ENCODE data around the gene SLC25A45. TPM values are rescaled to one million over a fixed set of nuclear protein-coding genes. Genes with fewer than 3 reads are reported as not detected.

SLC25A45 gene
- total RNA-seq, 1 donor from 2014 or later, result 1.9 TPM

GRCh38 chr11:65356394-65356972, 26.0 kb downstream of the SLC25A45 start:
- H3K9ac ChIP-seq (ENCODE audit: low read length), result no peak overlapping the region
- Mint-ChIP-seq H3K27me3 (ENCODE audit: low read depth, unreplicated experiment) (peaks cover 26% of the 10 kb centered on the region), H3K4me3 (ENCODE audit: unreplicated experiment) (peak overlapping the region; percentile 57), H3K36me3 (ENCODE audit: low read depth, unreplicated experiment) (peaks cover 5% of the 10 kb centered on the region), H3K9me3 (ENCODE audit: unreplicated experiment) (no peaks in the 10 kb centered on the region), H3K27ac (ENCODE audit: unreplicated experiment) (peak overlapping the region; percentile 53), H3K4me1 (ENCODE audit: low read depth, unreplicated experiment) (peaks cover 8% of the 10 kb centered on the region)
- no peak overlapping the region for H3K4me2 ChIP-seq (ENCODE audit: low read length)
- FAIRE-seq (no peak), DNase-seq (ENCODE audit: low read depth) (no peak)
- peaks cover 17% of the 10 kb centered on the region for H3K27me3 ChIP-seq (ENCODE audit: insufficient read depth, low read length)
- no peak overlapping the region for H2AFZ ChIP-seq (ENCODE audit: low read depth, low read length)
- H3K36me3 ChIP-seq (ENCODE audit: insufficient read depth, low read length), result peaks cover 12% of the 10 kb centered on the region
- H3K4me3 ChIP-seq (ENCODE audit: insufficient read depth, low read depth, low read length), result no peak overlapping the region
- no peaks in the 10 kb centered on the region for H3K9me3 ChIP-seq (ENCODE audit: insufficient read depth, low read depth, low read length)
- peaks cover 26% of the 10 kb centered on the region for H4K20me1 ChIP-seq (ENCODE audit: insufficient read depth, low read length)
- no peaks in the 10 kb centered on the region for H3K79me2 ChIP-seq (ENCODE audit: insufficient read depth, low read length)
- peaks cover 17% of the 10 kb centered on the region for H3K4me1 ChIP-seq (ENCODE audit: insufficient read depth, low read length)
- H3K27ac ChIP-seq (ENCODE audit: low read depth, low read length), result no peak overlapping the region
- TF ChIP-seq EZH2 (IDR thresholded peaks at IDR 0.05; ENCODE audit: insufficient read depth, low read length) (peak; percentile 5), CTCF (IDR thresholded peaks at IDR 0.05; ENCODE audit: insufficient read depth, low read depth, low read length) (no peak)

- peaks cover 18% of the 10 kb centered on the region for H3K36me3 ChIP-seq (ENCODE audit: insufficient read depth, low read length)
- H3K9me3 ChIP-seq (ENCODE audit: insufficient read depth, low read depth, low read length), result no peaks in the 10 kb centered on the region
- H2AFZ ChIP-seq (ENCODE audit: low read depth, low read length), result peak overlapping the region; percentile 41
- TF ChIP-seq CTCF (IDR thresholded peaks at IDR 0.05; ENCODE audit: insufficient read depth, low read depth, low read length) (no peak), EZH2 (IDR thresholded peaks at IDR 0.05; ENCODE audit: insufficient read depth, low read length) (peak; percentile 70)
- DNase-seq (ENCODE audit: low read depth), result no peak
- H3K27me3 ChIP-seq (ENCODE audit: insufficient read depth, low read length), result peaks cover 17% of the 10 kb centered on the region
- Mint-ChIP-seq H3K27ac (ENCODE audit: unreplicated experiment) (peak overlapping the region; percentile 58), H3K27me3 (ENCODE audit: low read depth, unreplicated experiment) (peaks cover 26% of the 10 kb centered on the region), H3K4me3 (ENCODE audit: unreplicated experiment) (peak overlapping the region; percentile 71), H3K9me3 (ENCODE audit: unreplicated experiment) (no peaks in the 10 kb centered on the region), H3K36me3 (ENCODE audit: low read depth, unreplicated experiment) (peaks cover 5% of the 10 kb centered on the region), H3K4me1 (ENCODE audit: low read depth, unreplicated experiment) (peaks cover 8% of the 10 kb centered on the region)
- peaks cover 29% of the 10 kb centered on the region for H4K20me1 ChIP-seq (ENCODE audit: insufficient read depth, low read length)
- no peak for FAIRE-seq
- peak overlapping the region; percentile 89 for H3K4me2 ChIP-seq (ENCODE audit: low read length)
- H3K27ac ChIP-seq (ENCODE audit: low read depth, low read length), result no peak overlapping the region
- peak overlapping the region; percentile 41 for H3K9ac ChIP-seq (ENCODE audit: low read length)
- peak overlapping the region; percentile 39 for H3K4me3 ChIP-seq (ENCODE audit: insufficient read depth, low read depth, low read length)
- peaks cover 17% of the 10 kb centered on the region for H3K4me1 ChIP-seq (ENCODE audit: insufficient read depth, low read length)
- H3K79me2 ChIP-seq (ENCODE audit: insufficient read depth, low read length), result no peaks in the 10 kb centered on the region
Measured at GRCh38 chr11:65355776-65356393, 26.6 kb downstream of the SLC25A45 start.
